Skin of body (tissue), 2 donors: ENCODE measurements around the gene MRPL55. TPM values are rescaled to one million over a fixed set of nuclear protein-coding genes. Genes with fewer than 3 reads are reported as not detected.

Source experiments
- DNase-seq: peaks from one replicate; lab custom pipeline; 2025; lab: John Stamatoyannopoulos, UW
- total RNA-seq: library from RNA; depleted of rRNA; stranded (reverse); fragments of >200 nt; gene quantifications from one replicate; pipeline ENCODE4 v1.2.3, GENCODE V29; 2014

Gene MRPL55
- total RNA-seq, 1 donor from 2014 or later, result 30.7 TPM

DNA sequence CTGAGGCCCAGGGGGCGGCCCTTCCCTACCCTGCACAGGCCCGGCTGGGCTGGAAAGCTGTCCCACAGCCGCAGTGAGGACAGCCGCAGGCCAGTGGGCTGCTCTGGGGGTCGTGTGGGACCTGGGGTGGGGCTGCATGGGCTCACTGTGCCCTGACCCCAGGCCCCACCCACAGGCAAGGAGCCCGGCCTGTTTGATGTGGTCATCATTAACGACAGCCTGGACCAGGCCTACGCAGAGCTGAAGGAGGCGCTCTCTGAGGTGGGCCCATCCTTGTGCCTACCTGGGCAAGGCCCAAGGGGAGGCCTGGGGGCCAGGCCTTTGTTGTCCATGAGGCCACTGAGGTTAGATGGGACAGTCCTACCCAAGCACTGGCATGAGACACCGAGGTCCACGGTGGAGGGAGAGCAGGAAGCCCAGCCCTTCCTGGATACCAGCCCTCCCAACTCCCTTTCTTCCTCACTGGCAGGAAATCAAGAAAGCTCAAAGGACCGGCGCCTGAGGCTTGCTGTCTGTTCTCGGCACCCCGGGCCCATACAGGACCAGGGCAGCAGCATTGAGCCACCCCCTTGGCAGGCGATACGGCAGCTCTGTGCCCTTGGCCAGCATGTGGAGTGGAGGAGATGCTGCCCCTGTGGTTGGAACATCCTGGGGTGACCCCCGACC is 39.2 kb upstream of the MRPL55 start:
- no peak for DNase-seq

DNA sequence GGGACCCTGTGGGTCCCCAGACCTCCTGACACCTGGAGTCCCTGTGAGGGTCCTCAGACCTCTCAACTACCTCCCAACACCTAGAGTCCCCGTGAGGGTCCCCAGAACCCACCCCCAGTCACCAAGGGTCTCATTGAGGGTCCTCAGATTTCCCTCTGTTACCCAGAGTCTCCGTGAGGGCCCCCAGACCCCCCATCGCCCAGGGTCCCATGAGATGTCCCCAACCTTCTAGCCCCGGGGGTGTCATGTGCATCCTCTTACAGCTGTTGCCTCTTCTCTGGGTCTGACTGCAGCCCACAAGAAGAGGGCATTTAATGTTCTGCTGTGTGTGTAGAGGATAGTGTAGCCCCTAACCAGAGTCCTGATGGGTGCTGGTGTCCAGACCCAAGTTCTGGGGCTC is 38.7 kb upstream of the MRPL55 start:
- no peak for DNase-seq

DNA sequence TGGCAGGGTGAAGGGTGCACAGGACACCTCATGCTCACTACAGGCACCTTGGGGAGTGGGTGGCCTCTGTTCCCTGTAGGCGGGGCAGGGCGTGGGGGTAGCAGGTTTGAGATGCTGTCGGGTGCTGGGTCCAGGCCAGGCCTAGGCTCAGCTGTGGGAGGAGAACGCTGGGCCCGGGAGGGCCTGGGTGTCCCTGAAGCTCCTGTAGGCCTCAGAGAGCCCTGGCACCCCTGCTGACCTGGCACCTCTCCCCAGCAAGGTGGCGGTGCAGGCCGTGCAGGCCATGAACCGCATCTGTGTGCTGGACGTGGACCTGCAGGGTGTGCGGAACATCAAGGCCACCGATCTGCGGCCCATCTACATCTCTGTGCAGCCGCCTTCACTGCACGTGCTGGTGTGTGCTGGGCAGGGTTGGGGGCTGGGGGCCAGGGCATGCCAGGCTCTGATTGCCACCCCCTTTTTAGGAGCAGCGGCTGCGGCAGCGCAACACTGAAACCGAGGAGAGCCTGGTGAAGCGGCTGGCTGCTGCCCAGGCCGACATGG is 38.1 kb upstream of the MRPL55 start:
- no peak for DNase-seq

DNA sequence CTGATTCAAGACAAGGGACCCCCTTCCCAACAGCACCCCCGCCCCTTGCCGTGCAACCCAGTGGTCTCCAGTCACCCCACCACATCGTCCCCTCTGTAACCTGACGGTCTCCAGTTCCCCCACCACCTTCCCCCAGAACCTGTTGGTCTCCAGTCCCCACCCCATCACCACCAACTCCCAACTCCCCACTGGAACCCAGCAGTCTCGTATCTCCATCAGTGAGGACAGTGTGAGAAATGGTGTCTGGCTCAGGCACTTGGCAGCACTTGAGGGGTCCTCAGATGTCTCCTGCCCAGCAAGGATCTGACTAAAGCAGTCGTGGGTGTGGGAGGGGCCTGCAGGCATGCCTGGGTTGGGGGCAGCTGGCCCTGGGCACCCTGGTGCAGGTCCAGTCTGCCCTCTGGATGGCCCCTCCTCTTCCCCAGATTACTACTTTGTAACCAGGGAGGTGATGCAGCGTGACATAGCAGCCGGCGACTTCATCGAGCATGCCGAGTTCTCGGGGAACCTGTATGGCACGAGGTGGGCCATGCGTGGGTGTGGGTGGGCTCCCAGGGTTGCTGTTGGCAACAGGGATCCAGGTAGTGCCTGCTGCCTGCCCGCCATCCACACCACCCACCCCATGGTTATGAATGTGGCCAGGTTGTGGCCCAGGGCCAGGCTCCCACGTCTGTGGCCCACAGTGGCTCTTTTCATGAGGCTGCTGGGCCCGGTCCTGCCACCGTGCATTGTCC is 37.5 kb upstream of the MRPL55 start:
- no peak for DNase-seq

DNA sequence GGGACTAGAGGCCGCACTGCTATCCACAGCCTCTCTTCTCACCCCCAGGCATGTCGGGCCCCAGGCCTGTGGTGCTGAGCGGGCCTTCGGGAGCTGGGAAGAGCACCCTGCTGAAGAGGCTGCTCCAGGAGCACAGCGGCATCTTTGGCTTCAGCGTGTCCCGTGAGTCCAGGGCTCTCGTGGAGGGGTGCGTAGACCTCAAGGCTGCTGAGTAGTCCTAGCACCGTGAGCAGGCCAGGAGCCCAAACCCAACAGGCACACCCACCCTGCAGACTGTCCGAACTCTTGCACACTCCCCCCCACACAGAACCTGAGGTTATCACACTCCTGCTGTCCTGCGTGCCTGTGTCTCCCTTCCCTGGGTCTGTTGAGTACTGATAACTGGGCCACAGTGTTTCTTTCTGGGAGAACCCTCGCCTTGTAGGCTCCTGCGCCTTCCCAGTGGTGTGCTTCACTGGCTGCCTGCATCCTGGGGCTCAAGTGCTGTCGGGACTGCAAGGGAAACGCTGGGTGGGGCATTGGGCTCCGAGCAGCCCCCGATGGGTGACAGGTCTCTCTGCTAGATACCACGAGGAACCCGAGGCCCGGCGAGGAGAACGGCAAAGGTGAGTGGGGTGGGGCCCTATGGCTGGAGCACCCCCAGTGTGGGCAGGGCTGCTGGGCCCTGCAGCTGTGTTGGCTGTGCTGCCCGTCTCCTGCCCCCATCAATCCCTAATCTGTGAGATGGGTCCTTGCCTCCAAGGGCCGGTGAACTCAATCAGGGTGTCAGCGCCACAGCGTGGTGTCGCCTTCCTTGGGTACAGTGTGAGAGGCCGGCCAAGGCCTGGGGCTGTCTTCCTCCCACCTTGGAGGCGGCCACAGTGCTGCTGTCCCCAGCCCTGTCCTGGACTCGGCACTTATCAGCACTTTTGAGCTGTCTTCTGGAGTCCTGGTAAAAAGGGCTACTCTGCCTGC is 36.6 kb upstream of the MRPL55 start:
- no peak for DNase-seq

- no peak for DNase-seq
Measured at GRCh38 chr1:228144993-228145343, 35.9 kb upstream of the MRPL55 start.

- no peak for DNase-seq
Measured at GRCh38 chr1:228144193-228144992, 35.3 kb upstream of the MRPL55 start.

GRCh38 chr1:228143480-228144192 is 34.5 kb upstream of the MRPL55 start:
- no peak for DNase-seq

- DNase-seq, result no peak
Measured at GRCh38 chr1:228142701-228143136, 33.6 kb upstream of the MRPL55 start.

DNA sequence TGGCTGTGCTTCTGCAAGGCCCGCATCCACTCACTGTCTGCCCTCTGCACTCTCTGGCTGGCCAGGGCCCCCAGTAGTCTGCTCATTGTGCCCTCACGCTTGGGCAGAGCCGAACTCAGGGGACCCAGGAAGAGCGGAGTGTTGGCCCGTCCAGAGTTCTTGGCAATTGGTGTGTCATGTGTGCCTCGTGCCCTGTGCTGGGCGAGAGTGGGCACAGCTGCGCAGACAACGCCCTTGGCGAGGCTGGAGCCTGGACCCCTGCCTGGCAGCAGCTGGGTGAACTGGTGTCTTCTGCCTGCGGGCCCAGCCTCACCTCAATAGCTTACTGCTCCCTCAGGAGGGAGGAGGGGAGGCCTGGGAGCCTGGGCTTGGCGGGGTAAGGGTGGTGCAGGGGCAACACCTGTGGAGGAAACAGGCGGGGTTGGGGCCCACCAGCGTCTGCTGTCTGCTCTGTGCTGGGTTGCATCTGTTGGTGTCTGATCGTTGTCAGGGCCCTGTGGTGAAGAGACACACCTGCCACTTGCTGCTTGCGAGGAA is 33.1 kb upstream of the MRPL55 start:
- DNase-seq, result no peak

DNA sequence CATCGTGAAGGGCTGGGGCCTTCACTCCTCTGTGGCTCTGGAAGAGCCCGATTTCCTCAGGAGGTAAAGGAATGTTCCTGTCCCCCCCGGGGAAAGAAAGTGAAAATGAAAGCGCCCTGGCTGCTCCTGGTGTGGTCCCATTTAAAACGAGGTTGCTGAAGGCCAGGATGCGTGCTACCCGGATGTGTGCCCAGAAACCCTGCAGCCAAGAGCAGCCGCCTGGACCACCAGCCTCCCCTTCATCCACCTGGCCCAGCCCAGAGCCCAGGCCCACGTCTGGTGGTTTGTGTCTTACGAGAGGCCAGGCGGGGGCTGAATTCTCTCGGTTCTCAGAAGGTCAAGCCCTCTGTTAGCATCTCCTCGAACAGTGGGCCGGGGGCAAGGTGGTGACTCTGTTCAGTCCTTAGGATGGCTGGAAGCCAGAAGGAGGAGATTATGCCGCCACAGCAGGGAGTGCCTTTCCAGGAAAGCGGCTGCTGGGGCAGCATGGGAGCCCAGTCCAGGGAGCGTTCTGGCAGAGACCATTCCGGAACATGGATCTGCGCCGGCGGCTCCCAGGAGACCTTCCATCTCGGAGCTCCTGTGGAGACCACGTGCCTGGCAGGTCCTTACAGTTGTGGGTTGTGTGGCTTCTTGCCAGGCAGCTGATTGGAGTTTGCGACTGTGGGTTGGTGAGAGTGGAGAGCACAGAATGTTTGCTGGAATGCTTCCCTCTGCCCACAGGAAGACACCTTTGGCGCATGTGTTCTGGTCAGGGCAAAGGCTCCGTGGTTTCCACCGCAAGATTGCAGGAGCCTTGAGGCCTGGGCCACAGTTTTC is 32.3 kb upstream of the MRPL55 start:
- DNase-seq, result no peak

- DNase-seq, result no peak
Measured at GRCh38 chr1:228140724-228141225, 31.7 kb upstream of the MRPL55 start.

DNA sequence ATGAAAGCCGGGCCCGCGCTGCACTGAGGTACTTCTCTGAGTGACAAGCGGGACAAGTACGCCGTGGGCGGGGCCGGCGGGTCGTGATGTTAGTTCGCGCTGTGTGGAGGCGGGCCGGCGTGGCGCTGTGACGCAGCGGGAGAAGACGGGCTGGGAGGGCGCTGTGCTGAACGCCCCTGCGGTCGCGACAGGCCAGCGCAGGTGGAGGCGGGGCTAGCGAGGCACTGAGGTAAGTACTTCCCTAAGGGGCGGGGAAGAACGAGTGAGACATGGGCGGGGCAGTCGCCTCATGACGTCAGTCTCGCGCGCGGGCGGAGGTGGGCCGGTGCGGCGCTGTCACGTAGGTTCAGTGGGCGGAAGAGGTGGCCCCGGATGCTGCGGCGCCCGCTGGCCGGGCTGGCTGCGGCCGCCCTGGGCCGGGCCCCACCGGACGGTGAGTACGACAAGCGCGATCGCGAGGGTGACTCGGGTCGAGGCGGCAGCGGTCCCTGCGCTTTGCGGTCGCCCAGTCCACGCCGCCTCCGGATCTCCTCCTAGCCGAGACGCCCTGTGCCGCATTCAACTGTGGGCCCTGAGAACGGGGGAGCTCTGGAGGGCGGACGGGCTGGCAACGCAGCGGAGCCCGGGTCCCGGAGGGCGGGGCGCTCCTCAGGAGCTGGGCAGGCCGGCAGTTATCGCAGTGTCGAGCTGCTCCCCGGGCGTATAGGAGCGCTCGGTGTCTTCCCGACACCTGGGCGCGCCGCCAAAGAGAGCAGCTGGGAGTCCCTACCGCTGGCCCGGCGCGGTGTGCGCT is 31.0 kb upstream of the MRPL55 start, which contains the start of gene GUK1:
Gene GUK1, plus strand, starts transcription at position 349 of the 793 bp plus-strand sequence. Its CDS starts 24 bp downstream, at position 373.
- peak; percentile 97 for DNase-seq

DNA sequence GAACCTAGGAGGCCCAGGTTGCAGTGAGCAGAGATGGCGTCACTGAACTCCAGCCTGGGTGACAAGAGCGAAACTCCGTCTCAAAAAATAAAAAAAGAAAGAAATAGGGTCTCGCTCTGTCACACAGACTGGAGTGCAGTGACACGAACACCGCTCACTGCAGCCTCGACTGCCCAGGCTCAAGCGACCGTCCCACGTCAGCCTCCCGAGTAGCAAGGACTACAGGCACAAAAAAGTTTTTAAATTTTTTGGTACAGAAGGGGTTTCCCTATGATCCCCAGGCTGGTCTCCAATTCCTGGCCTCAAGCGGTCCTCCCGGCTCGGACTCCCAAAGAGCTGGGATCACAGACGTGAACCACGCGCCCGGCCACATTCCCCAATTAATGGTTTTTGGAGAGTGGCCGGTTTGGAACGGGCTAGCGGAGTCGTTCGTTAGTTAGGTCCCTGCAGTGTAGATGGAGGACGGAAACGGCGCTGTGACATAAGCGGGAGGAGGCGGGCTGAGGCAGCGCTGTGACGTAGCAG is 30.4 kb upstream of the MRPL55 start:
- DNase-seq, result no peak

DNA sequence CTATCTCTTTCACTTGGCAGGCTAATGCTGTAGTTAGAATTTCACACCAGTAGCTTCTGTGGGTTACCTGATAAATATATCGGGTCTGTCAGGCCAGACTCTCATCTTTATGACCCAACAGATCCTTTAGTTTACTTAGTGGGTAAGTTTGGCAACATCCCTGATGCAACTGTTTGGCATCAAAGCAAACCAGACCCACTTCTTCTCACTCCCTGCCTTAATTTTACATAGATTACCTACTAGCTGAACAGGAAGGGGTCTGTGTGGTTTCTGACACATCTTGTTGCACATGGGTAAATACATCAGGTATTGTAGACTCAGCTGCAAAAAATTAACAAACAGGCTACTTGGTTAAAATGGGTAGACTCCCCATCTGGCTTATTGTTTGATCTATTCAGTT is 27.8 kb upstream of the MRPL55 start:
- DNase-seq, result no peak

- no peak for DNase-seq
Measured at GRCh38 chr1:228134591-228134990, 25.5 kb upstream of the MRPL55 start.

- DNase-seq, result no peak
Measured at GRCh38 chr1:228131766-228132165, 22.7 kb upstream of the MRPL55 start.

DNA sequence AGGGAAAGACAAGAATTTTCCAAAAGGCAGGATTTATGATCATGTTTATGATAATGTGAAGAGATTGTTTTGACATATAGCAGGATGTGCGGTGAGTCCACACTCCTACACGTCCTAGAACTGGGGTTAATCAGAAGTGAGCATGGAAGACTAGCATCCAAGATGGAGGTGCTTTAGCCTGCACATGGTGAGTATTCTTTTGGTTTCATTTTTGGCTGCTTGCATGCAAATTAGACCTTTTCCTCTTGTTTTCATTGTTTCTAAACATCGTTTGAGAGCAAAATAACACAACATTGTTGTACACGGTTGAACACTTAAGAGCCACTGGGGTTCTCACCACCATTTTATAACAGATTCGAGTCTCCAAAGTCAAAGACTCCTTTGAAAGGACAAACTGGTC is 16.1 kb upstream of the MRPL55 start:
- DNase-seq, result no peak
